Measurements from ENCODE around the gene NT5C1A.

NT5C1A gene

DNA sequence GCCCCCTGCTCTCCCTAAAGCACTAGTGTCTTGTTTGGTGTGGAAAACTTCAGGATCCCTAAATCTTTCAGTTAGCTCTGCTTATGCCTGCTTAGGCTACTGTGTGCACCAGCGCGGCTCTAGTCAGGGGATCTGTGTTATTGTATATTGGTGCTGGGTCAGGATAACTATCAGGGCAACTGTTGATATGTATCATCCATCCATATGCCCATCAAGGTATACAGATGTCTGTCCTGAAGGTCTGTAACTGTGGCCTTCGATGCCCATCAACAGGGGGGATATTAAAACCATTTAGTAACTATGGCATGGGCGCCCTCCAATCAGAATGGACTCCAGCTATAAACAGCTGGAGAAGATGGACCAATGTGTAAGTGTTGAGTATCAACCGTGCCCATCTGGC lies 12.4 kb downstream of the NT5C1A start:
- DNase-seq (ENCODE audit: low read depth in 2 of 2): no peak

DNA sequence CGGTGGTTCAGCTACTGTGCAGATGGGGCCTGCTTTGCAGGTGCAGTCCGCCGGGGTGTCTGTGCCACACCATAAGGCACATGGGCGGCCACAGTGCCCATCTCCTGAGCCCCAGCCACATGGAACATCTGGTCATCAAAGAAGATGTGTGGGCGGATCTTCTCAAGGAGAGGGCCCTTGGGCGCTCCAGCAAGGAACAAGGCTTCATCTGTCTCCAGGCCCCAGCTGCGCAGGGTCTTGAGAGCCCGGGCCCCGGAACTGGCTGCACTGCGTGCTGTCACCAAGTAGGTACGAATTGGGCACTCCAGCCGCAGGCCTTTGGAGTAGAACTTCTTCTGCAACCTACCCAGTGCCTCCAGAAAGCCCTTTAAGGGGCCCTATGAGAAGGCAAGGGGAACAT lies 12.8 kb downstream of the NT5C1A start:
- no peak for DNase-seq (ENCODE audit: low read depth in 2 of 2)

DNA sequence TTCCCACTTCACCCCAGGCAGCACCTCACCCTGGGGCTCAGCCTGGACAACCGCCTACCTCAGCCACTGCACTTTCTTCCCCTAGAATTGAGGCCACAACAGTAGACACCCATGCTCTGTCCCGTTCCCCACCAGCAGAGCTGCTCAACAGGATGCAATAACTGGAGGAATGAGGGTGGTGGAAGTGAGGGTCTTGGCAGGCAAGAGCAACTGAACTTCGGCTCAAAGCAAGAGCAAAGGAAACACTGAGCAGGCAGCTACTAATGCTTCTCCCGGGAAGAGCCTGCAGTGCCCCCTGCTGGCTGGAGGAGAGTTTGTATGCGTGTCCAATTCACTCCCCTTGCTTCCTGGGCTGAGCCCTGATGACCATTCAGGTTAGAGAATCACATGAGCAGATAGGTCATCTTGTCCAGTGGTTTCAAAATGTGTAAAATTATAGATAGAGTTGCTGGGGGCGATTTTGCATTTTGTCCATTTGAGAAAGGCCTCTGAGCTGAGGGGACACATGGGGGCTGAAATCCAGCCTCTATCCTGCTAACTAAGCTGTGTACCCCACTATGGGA lies 13.9 kb downstream of the NT5C1A start:
- DNase-seq (ENCODE audit: low read depth in 2 of 2): peak; percentile 19 to 28

DNA sequence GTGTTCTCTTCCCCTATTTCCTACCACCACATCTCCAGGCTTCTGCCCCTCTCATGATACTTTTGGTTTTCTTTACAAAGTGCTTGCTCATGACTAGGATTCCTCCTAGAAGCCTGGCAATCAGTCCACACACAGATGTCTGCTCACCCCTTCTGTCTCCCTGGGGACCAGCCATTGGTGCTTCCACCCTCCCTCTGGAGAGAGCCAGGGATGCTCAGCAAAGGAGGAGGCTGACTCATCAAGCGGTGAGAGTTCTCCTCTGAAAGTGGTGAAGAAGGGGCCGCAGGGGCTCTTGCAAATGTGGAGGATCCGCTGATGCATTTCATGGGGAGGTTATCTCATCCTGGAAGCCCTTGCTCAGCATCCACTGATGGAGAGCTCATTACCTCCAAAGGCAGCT lies 14.5 kb downstream of the NT5C1A start:
- no peak for DNase-seq (ENCODE audit: low read depth in 2 of 2)

DNA sequence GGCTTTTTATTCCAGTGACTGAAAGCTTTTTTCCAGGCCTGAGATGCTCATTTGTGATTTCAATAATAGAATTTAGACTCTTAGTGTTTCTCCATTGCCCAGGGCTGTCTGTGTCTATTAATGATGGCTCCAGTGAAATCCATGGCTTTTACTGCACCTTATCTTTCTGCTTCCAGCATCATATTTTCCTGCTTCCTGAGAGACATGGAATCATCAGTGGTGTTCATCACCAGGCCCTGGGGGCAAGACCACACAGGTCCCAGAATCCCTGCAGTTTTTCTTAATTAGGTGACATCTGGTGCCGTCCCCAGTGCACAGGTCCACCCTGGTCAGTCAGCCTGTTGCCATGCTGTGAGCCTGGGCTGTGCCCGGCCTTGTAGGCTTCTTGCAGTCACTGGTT lies 15.5 kb downstream of the NT5C1A start:
- DNase-seq (ENCODE audit: low read depth in 2 of 2): no peak

DNA sequence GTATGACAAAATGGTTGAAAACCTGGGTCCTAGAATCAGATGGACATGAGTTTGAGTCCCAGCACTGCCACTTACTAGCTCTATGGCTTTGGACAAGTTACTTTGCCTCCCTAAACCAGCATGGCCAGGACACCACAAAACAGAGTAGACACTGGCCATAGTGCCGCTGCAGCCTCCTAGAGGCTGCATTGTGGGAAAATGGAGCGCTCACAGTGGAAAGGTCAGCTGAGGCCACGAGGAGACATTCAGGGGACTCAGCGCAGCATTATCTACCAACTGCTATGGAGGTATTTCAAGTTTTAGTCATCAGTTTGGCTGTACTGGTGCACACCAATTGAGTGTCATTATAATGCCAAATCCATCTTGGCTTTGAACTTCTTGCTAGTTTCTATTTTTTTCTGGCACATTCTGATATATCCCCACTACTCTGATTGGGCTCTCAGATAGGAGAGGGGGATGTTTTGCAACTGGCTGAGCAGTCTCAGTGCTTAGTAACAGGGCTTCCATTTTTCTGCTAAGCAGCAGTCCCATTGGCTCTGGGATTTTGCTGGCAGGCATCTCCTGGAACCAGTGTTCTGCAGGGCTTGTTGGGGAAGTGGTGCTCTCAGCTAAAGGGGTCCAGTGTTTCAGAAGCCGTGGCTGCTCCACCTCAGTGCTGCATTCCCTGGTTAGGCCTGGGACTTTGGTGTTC lies 16.2 kb downstream of the NT5C1A start:
- DNase-seq (ENCODE audit: low read depth in 2 of 2): no peak

DNA sequence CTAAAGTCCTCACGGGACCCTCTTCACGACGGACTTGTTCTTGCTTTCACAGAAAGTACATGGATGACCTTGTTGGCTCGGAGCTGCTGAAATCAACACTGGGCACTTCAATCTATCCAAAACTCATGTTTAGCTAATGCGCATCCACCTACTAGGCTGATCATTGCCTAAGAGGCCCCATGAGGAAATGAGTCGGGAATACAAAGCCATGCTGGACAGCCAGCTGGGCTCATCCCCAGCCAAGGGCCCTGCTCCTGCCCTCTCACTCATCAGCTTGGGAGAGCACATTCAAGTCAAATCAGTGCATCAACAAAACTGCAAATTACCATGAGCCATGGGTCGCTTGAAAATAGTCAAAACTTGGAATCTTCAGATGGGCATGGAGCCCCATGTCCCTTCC lies 17.6 kb downstream of the NT5C1A start:
- DNase-seq (ENCODE audit: low read depth in 2 of 2): no peak

DNA sequence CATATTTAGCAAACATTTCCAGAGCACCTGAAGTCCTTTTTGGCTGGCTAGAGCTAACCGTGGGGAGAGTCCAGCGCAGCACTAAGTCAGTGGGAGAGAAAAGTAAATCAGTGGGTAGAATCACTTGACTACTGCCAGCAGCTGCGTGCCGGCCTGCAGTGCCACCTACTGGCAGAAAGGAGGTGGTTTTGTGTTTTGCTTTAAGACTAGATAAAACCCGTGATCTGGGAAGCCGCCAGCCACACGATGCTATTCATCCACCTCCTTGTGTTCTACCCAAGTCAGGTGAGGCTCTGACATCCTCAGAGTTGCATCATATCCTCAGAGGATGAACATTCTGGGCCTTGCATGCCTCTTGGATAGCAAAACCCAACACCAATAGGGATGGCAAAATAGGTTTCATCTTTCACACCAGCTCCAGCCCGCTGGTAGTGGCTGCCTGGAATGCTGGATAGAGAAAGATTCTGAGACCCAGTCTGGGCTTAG lies 18.3 kb downstream of the NT5C1A start:
- DNase-seq (ENCODE audit: low read depth in 2 of 2): peak; percentile 26 to 61

DNA sequence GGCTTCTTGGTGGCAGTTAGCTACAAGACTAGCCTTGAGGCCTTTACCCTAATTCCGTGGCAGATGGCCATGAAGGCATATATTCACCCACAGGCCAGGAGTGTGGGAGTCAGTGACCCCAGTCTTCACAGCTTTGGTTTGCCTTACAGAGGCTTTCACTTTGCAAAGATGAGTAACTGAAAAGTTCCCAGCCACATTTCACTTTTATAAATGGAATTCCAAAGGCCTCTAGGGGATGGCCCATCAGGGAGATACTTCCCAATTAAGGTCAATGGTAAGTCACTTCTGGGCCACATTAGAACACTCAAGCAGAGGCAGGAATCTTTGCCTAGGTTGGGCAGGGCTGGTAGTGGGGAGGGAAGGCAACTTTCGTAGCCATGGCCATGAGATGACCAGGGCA lies 19.4 kb downstream of the NT5C1A start:
- no peak for DNase-seq (ENCODE audit: low read depth in 2 of 2)

DNA sequence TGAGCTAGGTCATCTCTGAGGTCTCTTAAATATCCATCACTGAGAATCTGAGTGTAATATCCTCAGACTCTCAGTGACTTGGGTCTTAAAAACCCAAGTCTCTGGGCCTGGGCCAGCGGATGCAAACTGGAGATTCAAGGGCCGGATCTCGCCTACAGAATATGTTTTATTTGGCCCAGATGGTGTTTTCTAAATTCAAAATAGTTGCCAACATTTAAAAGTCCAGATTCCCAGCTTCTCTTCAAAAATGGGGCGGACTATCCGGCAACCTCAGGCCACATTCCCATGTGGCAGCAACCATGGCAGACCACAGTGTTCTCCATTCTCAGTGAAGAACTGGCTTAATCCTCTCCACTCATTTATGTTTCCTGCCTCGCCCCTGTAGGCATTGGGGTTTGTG lies 19.8 kb downstream of the NT5C1A start:
- no peak for DNase-seq (ENCODE audit: low read depth in 2 of 2)

DNA sequence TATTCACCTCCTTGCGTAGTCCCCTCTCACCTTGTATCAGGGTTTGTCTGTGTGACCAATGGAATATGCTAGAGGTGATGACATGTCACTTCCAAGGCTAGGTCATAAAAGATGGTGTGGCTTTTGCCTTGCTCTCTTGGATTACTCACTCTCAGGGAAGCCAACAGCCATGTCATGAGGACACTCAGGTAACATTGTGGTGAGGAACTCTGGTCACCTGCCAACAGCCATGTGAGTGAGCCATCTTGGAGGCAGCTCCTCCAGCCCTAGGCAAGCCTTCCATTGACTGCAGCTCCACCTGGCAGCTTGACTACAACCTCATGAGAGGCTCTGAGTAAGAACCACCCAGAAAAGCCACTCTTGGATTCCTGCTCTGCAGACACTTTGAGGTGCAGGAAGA lies 21.5 kb downstream of the NT5C1A start:
- no peak for DNase-seq (ENCODE audit: low read depth in 2 of 2)

DNA sequence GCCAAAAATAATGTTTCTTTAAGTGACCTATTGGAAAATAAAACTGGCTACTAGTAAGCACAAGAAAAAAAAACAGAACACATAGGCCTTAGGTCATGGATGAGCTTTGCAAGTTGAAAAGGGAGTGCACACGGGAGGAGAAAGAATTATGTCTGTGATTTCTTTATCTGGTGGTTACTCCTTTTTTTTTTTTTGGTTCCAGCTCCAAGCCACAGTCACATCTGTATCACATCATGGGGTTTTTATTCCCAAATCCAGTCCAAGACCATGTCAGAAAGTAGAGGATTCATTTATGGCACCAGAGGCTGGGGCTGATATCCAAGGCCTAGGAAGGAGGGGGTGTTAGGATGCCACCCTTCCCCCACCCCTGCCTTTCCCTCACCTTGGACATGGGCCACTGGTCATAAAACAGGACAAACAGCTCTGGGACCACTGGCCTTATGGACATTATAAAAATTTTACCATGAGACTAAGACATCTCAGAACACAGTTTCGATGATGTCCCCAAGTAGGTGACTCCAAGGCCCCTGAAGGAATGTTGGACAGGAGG lies 22.2 kb downstream of the NT5C1A start:
- DNase-seq (ENCODE audit: low read depth in 2 of 2): no peak

DNA sequence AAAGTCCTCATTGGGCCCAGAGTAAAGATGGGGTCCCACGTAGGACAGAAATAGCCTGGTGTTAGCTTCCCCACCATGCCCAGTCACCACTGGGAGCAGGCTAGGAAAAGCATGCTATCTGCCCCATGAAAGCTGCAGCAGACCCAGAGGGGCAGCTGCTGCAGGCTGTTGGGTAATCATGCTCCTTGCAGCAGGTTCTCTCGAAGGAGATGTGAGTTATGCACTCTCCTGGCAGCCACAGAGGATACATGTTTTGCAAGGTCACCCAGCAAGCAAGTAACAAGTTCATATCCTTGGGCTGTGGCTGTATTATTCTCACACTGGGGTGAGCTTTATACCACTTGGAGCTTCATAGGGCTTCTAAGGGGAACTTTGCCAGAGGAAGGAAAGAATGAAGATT lies 23.4 kb downstream of the NT5C1A start:
- DNase-seq (ENCODE audit: low read depth in 2 of 2): no peak

DNA sequence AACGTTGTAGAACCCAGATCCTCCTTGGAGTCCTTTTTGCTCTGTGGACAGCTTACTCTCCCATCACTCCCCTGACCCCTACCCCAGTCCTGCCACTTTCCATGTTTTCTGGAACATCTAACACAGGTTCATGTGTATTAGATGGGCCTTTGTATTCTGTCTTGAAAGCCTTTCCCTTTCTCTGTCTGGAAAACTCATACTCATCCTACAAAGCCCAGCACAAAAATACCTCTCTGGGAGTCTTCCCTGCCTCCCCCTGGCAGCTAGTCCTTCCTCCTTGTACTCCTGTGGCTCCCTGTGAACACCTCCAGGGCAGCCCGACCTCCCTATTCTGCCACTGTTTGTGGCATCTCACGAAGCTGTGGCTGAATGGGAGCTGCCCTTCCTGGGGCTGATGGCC lies 24.7 kb downstream of the NT5C1A start:
- DNase-seq (ENCODE audit: low read depth in 2 of 2): no peak

DNA sequence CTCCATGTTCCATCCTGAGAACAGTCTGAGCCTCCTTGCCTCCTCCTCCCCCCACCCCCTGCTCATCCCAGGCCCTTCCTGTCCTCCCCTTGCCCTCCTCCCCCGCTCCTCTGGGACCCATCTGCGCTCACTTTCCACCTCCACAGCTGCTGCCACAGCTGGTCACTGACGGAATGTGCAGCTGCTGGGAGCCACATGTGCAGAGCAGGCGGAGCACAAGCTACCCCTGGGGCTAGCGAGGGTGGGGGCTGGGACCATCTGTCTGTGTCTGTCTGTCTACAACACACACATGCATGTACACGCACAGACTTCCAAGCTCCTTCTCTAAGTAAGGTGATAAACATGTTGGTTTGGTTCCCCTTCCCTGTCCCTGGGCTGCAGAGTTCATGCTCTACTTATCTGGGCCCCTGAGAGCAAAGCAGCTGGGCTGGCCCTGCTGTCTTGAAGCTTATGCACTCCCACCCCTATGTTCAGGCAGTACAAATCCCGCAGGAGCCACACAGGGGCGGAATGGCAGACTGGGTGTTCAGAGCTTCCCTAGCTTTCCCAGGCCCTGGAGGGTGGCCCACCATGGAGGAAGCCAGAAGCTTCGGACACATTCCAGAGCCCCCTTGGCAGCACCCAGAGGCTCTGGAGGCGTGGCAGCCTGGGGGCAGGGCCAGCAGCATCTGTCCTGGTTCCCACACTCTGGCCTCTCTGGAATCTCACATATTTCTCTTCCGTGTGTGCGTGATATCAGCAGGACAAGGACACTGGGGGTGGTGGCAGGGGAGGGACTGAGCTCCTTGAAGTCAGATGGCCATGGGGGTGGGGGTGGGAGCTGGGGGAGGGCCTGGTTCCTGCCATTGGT lies 25.4 kb downstream of the NT5C1A start:
- DNase-seq (ENCODE audit: low read depth in 2 of 2): no peak

DNA sequence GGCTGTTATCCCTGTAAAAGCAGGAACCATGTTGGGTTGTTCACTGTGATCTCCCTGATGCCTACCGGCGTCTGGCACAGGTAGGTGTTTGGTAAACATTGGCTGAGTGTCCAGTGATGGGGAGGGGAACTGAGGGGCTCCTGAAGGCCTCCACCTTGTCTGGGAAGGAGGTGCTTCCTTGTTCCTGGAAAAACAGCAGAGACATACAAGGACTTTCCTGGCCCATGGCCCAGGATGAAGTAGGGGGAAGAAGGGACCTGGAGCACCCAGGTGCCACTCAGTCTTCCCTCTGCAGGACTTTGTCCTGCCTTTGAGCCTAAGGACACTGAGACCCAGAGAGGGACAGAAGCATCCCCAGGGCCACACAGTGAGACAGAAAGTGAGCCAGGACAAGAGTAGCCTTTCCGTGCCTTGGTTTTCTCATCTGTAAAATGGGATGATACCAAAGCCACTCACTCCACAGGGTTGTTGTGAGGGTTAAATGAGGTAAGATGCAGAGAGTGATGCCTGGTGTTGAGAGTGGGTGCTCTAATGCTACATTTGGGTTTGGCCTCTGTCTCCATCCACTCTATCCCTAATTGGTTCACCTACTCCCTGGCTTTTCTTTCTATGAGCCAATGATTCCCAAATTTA lies 26.4 kb downstream of the NT5C1A start:
- DNase-seq (ENCODE audit: low read depth in 2 of 2): no peak

DNA sequence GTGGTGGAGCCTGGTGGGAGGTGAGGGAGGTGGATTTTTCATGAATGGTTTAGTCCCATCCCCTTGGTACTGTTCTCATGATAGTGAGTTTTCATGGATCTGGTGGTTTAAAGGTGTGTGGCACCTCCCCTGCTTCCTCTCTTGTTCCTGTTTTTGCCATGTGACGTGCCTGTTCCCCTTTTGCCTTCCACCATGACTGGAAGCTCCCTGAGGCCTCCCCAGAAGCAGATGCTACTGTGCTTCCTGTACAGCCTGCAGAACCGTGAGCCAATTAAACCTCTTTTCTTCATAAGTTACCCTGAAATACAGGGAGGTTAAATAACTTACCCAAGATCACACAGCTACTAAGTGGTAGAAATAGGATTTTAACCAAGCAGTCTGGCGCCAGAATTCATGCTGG lies 28.2 kb downstream of the NT5C1A start:
- DNase-seq (ENCODE audit: low read depth in 2 of 2): no peak

DNA sequence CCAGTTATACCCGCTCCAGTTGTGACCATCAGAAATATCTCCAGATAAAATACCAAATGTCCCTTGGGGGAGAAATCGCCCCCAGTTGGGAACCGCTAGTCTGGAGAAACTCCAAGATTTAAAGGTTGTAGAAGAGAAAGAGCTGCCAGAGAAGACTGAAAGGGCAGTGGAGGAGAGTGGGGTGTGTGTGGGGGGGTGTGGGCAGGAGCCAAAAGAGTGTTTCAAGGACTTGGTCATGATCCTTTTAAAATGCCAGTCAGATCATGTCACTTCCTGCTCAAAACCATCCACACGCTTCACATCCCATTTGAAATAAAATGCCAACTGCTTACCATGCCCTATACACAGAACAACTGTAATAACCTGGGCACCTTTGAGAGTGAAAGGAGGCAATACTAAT lies 29.1 kb downstream of the NT5C1A start:
- no peak for DNase-seq (ENCODE audit: low read depth in 2 of 2)

DNA sequence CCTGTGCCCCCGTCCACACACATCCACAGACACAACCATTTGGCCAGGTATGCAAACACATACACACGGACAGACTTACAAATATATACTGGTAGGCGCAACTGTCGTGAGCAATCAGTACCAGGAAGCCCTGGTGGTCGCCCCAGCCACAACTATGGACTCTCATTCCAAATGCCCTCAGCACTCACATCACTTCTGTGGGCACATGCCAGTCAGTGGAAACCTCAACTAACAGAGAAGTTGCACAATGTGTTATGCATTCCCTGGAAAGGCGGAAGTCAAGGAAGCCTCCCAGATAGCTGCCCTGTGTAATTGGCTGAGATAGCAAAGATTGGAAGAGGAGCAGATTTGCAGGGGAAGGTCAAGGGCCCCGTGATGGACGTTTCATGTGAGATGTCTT lies 31.0 kb downstream of the NT5C1A start:
- DNase-seq (ENCODE audit: low read depth in 2 of 2): no peak

DNA sequence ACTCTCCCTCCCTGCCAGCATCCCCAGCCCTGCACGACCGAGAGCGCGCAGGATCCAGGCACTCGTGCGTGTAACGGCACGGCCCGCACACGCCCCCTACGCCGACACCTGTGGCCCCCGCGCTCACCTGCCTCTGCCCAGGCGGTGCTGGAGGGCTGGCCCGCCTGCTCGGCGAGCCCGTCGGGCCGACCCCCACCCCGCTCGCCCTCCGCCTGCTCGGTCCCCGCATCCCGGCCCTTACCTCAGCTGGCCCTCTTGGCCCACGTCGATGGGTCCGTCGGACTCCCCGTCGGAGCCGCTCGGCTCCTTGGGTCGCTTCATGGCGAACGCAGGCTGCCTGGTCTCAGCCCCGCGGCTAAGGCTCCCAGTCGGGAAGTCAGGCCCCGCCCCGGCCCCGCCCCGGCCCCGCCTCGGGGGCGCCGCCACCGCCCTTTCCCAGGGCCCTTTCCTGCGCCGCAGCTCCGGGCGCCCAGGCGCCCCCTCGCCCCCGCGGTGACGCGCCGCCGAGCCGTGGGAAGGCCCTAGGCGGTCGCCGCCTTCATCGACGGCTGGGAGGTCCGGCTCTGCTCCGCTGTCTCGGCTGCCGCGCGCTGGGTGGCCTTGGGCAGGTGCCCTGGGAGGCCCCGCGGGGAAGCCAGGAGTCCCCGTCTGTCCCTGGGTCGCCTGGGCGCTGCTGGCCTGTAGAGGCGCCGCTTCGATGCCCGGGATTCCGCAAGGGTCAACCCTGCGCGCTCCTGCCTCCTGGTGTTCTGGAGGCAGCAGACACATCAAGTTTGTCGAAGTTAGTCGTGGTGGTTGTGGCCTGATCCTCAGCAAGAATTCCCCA lies 32.4 kb downstream of the NT5C1A start, which contains the start of gene HEYL:
HEYL (minus strand) TSS at position 339 of the 826 bp plus-strand sequence; CDS start at position 321, 18 bp downstream.
- peak; percentile 14 to 36 for DNase-seq (ENCODE audit: low read depth in 2 of 2)

DNA sequence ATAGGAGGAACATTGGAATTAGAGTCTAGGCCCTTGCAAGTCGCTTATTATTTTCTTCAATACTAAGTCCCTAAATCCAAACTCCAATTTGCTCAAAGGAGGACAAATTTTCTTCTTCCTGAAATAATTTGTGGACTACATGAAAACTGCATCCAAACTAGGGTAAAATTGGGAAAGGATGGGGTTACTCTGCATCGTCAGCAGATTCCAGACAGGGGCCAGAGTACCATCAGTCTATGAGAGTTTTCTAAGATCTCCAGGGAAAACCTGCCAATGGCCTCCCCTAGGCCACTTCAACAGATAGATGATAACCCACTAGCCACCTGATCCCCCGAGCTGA lies 33.0 kb downstream of the NT5C1A start:
- DNase-seq (ENCODE audit: low read depth in 2 of 2): no peak

All from stimulated activated CD8-positive, alpha-beta memory T cell treated with anti-CD3 and anti-CD28 coated beads, Interleukin-7, amount 100 ng/mL, for 1 hour (primary cell).